ENCODE data around the gene CTNNA3.

Gene CTNNA3

GRCh38 chr10:66910671-66911070 is 785.3 kb downstream of the CTNNA3 start:
- no peak for DNase-seq
- Mint-ChIP-seq H3K4me1 (no peaks in the 10 kb centered on the region), H3K27me3 (no peaks in the 10 kb centered on the region)

GRCh38 chr10:66892871-66893270 is 803.1 kb downstream of the CTNNA3 start:
- Mint-ChIP-seq H3K27me3 (no peaks in the 10 kb centered on the region), H3K4me1 (no peaks in the 10 kb centered on the region), H3K9me3 (peaks cover 2 to 8% of the 10 kb centered on the region in 2 donors), H3K4me3 (no peak overlapping the region), H3K27ac (no peak overlapping the region)
- ATAC-seq (no peak), DNase-seq (no peak)

More at GRCh38 chr10:66910671-66911070, 785.3 kb downstream of the CTNNA3 start:
- Mint-ChIP-seq H3K4me3 (no peak overlapping the region), H3K27ac (no peak overlapping the region), H3K9me3 (no peaks in the 10 kb centered on the region)
- ATAC-seq, result no peak

- ATAC-seq (no peak), DNase-seq (no peak)
- peaks cover 0 to 6% of the 10 kb centered on the region in 2 donors for H3K9me3 Mint-ChIP-seq
- H3K4me1 Mint-ChIP-seq, result no peaks in the 10 kb centered on the region
- no peaks in the 10 kb centered on the region for H3K27me3 Mint-ChIP-seq
- H3K4me3 Mint-ChIP-seq, result no peak overlapping the region
- no peak overlapping the region for H3K27ac Mint-ChIP-seq
Measured at GRCh38 chr10:66888237-66888636, 807.8 kb downstream of the CTNNA3 start.

- Mint-ChIP-seq H3K27me3 (no peaks in the 10 kb centered on the region), H3K4me3 (no peak overlapping the region), H3K9me3 (peaks cover 0 to 6% of the 10 kb centered on the region in 2 donors), H3K4me1 (no peaks in the 10 kb centered on the region), H3K27ac (no peak overlapping the region)
- no peak for ATAC-seq
- no peak for DNase-seq
Measured at GRCh38 chr10:66886848-66887247, 809.1 kb downstream of the CTNNA3 start.

- Mint-ChIP-seq H3K9me3 (no peaks in the 10 kb centered on the region), H3K27me3 (no peaks in the 10 kb centered on the region), H3K4me3 (no peak overlapping the region), H3K4me1 (no peaks in the 10 kb centered on the region), H3K27ac (no peak overlapping the region)
- no peak for ATAC-seq
- no peak for DNase-seq
Measured at GRCh38 chr10:66882271-66882670, 813.7 kb downstream of the CTNNA3 start.

- no peaks in the 10 kb centered on the region for H3K9me3 Mint-ChIP-seq
- no peak for ATAC-seq
- H3K4me1 Mint-ChIP-seq, result no peaks in the 10 kb centered on the region
- H3K27ac Mint-ChIP-seq, result no peak overlapping the region
- no peaks in the 10 kb centered on the region for H3K27me3 Mint-ChIP-seq
- no peak for DNase-seq
- no peak overlapping the region for H3K4me3 Mint-ChIP-seq
Measured at GRCh38 chr10:66881814-66882213, 814.2 kb downstream of the CTNNA3 start.

GRCh38 chr10:66880826-66881225 is 815.2 kb downstream of the CTNNA3 start:
- H3K27ac Mint-ChIP-seq, result no peak overlapping the region
- H3K4me3 Mint-ChIP-seq, result no peak overlapping the region
- no peaks in the 10 kb centered on the region for H3K9me3 Mint-ChIP-seq
- DNase-seq (no peak), ATAC-seq (no peak)
- no peaks in the 10 kb centered on the region for H3K4me1 Mint-ChIP-seq
- H3K27me3 Mint-ChIP-seq, result no peaks in the 10 kb centered on the region

GRCh38 chr10:66880292-66880691 is 815.7 kb downstream of the CTNNA3 start:
- no peak for ATAC-seq
- Mint-ChIP-seq H3K4me3 (no peak overlapping the region), H3K9me3 (no peaks in the 10 kb centered on the region), H3K27ac (no peak overlapping the region), H3K27me3 (no peaks in the 10 kb centered on the region), H3K4me1 (no peaks in the 10 kb centered on the region)
- no peak for DNase-seq

GRCh38 chr10:66877361-66877760 is 818.6 kb downstream of the CTNNA3 start:
- H3K4me3 Mint-ChIP-seq, result no peak overlapping the region
- ATAC-seq, result no peak
- H3K27me3 Mint-ChIP-seq, result no peaks in the 10 kb centered on the region
- DNase-seq, result no peak
- H3K4me1 Mint-ChIP-seq, result no peaks in the 10 kb centered on the region
- no peak overlapping the region for H3K27ac Mint-ChIP-seq
- no peaks in the 10 kb centered on the region for H3K9me3 Mint-ChIP-seq

- H3K27me3 Mint-ChIP-seq, result no peaks in the 10 kb centered on the region
- peaks cover 0 to 4% of the 10 kb centered on the region in 2 donors for H3K9me3 Mint-ChIP-seq
- no peak overlapping the region for H3K27ac Mint-ChIP-seq
- H3K4me1 Mint-ChIP-seq, result no peaks in the 10 kb centered on the region
- no peak overlapping the region for H3K4me3 Mint-ChIP-seq
- DNase-seq (no peak), ATAC-seq (no peak)
Measured at GRCh38 chr10:66869635-66870034, 826.4 kb downstream of the CTNNA3 start.

- DNase-seq (no peak), ATAC-seq (no peak)
- peaks cover 0 to 9% of the 10 kb centered on the region in 2 donors for H3K9me3 Mint-ChIP-seq
- H3K27ac Mint-ChIP-seq, result no peak overlapping the region
- no peaks in the 10 kb centered on the region for H3K4me1 Mint-ChIP-seq
- H3K4me3 Mint-ChIP-seq, result no peak overlapping the region
- no peaks in the 10 kb centered on the region for H3K27me3 Mint-ChIP-seq
Measured at GRCh38 chr10:66862687-66863258, 833.2 kb downstream of the CTNNA3 start.

- Mint-ChIP-seq H3K4me1 (no peaks in the 10 kb centered on the region), H3K27ac (no peak overlapping the region), H3K9me3 (peaks cover 0 to 5% of the 10 kb centered on the region in 2 donors), H3K27me3 (no peaks in the 10 kb centered on the region), H3K4me3 (no peak overlapping the region)
- DNase-seq (no peak), ATAC-seq (no peak)
Measured at GRCh38 chr10:66860376-66860945, 835.5 kb downstream of the CTNNA3 start.

- H3K27me3 Mint-ChIP-seq, result no peaks in the 10 kb centered on the region
- ATAC-seq (no peak), DNase-seq (no peak)
- no peak overlapping the region for H3K4me3 Mint-ChIP-seq
- no peak overlapping the region for H3K27ac Mint-ChIP-seq
- no peaks in the 10 kb centered on the region for H3K9me3 Mint-ChIP-seq
- no peaks in the 10 kb centered on the region for H3K4me1 Mint-ChIP-seq
Measured at GRCh38 chr10:66852811-66853210, 843.2 kb downstream of the CTNNA3 start.

- DNase-seq (no peak), ATAC-seq (no peak)
- H3K27ac Mint-ChIP-seq, result no peak overlapping the region
- no peaks in the 10 kb centered on the region for H3K27me3 Mint-ChIP-seq
- H3K4me3 Mint-ChIP-seq, result no peak overlapping the region
- H3K4me1 Mint-ChIP-seq, result no peaks in the 10 kb centered on the region
- H3K9me3 Mint-ChIP-seq, result no peaks in the 10 kb centered on the region
Measured at GRCh38 chr10:66848856-66849255, 847.1 kb downstream of the CTNNA3 start.

- Mint-ChIP-seq H3K4me3 (no peak overlapping the region), H3K4me1 (no peaks in the 10 kb centered on the region), H3K9me3 (peaks cover 0 to 7% of the 10 kb centered on the region in 2 donors), H3K27me3 (no peaks in the 10 kb centered on the region), H3K27ac (no peak overlapping the region)
- no peak for ATAC-seq
- DNase-seq, result no peak
Measured at GRCh38 chr10:66844176-66844942, 851.6 kb downstream of the CTNNA3 start.

- Mint-ChIP-seq H3K27me3 (no peaks in the 10 kb centered on the region), H3K9me3 (peaks cover 0 to 7% of the 10 kb centered on the region in 2 donors), H3K4me1 (no peaks in the 10 kb centered on the region), H3K27ac (no peak overlapping the region), H3K4me3 (no peak overlapping the region)
- ATAC-seq, result no peak
- no peak for DNase-seq
Measured at GRCh38 chr10:66843396-66843795, 852.6 kb downstream of the CTNNA3 start.

Data from stimulated activated naive CD8-positive, alpha-beta T cell treated with anti-CD3 and anti-CD28 coated beads, Interleukin-15, amount 100 ng/mL, for 72 hours (primary cell).